OCI-LY7 (cell line): ENCODE measurements around the gene BRD1.

ENCODE experiments used
- CTCF ChIP-seq: fragments of 200-600 bp; sonication (generic); conservative IDR thresholded peaks from 2 replicates; pipeline ENCODE4 v1.5.1; 2014; ENCODE audit warnings: mild to moderate bottlenecking, antibody characterized with exemption, low read length, moderate library complexity, mixed read lengths
- EZH2phosphoT487 ChIP-seq: fragments of 200-600 bp; sonication (generic); IDR thresholded peaks from 2 replicates; pipeline ENCODE4 v1.6.1; 2018; ENCODE audit warnings: low read depth, borderline replicate concordance, mild to moderate bottlenecking, mixed run types, antibody characterized with exemption, low read length, moderate library complexity, mixed read lengths

- TF ChIP-seq CTCF (no peak), EZH2phosphoT487 (no peak)
Observed at GRCh38 chr22:49784630-49784971, 43.1 kb downstream of the BRD1 start.
